Activated gamma-delta T cell (primary cell): ENCODE data around the gene ULBP3.
"Not testable (repeated sequence)": the region's sequence is repeated elsewhere in the genome, so short reads cannot be mapped to it uniquely, and the experiment has no call there.

Experiments
- DNase-seq: peaks from one replicate; lab custom pipeline; 2025; lab: John Stamatoyannopoulos, UW

The ULBP3 gene

DNA sequence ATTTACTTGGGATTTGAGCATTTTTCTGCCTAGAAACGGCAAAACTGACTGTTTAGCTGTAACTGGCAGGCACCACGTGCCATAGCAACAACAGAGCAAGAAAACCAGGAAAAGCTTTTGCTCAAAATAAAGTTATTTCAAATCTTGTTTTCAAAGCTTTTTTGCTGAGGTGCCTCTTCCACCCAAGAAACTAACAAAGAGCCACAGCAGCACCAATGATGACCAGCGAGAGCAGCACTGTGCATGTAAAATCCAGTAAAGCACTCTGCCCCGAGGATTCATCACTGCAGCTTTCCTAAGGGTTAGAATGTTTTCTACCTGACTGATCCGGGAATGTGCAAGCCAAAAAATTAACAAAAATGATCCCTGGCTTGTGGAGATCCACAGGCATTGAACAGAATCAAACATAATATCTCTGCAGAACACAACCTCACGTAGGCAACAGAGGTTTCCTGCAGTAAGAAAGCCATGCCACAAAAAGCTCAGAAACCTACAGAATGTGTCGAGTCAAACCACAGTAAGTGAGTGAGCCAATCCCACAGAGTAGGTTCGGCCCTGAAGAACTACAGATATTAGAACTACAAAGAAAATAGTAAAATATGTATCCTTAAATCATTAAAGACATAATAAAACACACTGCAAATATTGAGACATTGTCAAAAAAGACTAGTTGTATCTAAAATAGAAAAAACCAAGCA is 7.4 kb upstream of the ULBP3 start:
- no peak for DNase-seq

DNA sequence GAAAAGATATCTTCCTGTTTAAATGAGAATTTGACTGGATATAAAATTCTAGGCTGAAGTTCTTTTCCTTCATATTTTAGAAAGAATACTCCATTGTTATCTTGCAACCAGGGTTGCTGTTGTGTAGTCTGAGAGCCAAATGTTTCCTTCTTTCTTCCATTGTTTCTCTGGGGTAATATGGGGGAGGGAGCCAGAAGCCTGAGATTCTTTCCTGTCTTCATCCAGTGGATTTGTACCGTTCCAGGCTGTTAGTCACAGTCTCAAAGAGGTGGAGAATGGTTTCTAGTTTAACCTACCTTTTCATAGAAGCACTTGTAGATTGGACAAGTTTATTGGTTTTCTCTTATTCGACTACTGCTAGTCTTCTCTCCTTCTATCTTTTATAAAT is 6.1 kb upstream of the ULBP3 start:
- DNase-seq = no peak

DNA sequence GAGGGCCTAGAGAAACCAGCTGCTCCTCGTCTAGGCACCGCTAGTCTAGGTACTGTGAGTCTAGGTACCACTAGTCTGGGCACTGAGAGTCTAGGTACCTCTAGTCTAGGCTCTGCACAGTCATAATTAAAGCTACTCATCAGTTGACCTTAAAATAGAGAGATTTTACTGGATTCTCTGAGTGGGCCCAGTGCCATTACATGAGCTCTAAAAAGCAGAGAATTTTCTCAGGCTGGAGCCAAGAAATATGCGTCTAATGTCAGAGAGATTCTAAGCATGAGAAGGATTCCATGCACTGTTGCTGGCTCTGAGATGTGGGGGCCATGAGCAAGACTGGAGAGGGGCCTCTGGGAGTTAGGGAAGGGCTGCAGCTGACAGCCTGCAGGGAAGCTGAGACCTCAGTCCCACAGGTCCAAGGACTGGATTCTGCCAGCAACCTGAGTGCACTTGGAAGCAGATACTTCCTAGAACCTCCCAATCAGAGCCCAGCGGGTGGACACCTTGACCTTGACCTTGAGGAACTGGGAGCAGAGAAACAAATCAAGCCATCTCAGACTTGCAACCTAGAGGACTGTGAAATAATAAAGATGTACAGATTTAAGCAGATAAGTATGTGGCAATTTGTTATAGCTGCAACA is 5.6 kb upstream of the ULBP3 start:
- DNase-seq = not testable (repeated sequence)

DNA sequence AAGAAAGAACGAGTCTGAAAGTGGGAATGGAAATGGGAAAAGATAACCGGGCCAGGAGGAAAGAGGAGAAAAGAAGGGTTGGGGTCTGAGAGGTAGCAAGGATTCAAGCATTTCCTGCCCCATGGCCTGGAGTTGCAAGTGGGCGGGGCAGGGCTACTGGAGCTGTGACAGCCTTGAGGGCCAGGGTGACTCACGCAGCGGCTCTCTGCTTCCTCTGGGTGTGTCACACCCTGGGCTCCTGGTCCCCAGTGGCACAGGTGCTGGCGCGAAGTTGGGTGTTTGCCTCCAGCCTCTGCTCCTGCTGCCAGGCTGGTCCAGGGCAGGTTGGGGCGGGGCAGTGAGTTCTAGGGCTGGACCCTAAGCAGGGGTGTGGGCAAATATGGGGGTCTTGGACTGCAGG is 3.3 kb upstream of the ULBP3 start:
- DNase-seq = peak; percentile 20

DNA sequence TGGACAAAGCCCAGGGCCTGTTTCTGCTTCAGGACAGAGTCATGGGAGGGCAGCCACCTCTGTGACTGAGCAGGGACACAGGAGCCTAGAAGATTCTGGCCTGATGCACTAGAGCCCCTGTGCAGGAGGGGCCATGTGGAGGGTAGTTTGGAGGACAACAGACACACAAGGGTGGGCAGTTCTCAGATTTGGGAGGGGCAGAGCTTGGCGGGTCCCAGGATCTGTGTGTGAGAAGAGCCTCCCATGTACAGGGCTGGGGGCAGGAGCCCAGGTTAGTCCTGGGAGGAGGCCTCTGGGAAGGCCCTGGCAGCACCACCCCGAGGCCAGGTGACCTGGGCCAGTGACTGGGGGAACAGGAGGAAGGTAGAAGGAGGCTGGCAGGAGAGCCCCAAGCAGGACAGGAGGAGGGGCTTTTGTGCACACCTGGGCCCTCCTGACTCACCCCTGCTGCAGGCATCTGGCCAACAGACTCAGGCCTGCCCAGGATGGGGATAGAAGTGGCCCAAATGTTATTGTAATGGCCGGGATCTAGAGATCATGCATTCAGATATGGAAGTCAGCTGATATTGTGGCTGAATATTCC is 1.4 kb upstream of the ULBP3 start:
- DNase-seq = no peak

DNA sequence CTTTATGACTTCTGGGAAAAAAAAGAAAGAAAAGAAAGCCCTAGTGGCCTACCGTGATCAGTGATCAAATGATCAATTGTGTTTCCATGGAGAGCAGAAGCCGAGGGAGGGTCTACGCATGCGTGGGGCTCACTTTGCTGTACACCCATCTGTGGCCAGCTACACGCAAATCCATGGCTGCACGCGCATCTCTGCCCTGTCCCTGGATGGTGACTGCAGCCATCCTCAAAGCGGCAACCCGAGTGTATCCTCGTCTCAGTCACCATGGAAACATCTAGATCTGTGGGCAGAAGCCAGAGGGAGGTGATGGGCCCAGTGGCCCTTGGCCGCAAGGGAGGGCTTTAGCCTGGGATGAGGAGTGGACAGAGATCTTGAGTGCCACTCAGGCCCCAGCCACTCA is 785 bp upstream of the ULBP3 start:
- DNase-seq = no peak

DNA sequence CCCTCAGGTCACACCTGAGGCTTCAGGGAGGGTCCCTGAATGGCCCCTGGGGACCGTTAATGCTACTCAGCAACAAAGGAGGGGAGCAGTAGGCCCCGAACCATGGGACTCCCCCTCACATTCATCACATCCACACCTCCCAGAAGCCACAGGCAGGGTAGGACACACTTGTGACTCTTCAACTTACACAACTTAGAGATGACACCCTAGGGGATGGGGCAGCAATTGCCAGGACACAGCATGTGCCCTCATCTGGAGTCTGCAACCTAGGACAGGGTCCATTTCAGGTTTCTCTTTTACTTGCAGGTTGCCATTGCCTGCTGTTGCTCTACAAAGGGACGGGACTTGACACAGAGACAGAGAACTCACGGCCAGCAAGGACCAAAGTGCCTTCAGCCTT is 770 bp downstream of the ULBP3 start:
- DNase-seq = no peak

DNA sequence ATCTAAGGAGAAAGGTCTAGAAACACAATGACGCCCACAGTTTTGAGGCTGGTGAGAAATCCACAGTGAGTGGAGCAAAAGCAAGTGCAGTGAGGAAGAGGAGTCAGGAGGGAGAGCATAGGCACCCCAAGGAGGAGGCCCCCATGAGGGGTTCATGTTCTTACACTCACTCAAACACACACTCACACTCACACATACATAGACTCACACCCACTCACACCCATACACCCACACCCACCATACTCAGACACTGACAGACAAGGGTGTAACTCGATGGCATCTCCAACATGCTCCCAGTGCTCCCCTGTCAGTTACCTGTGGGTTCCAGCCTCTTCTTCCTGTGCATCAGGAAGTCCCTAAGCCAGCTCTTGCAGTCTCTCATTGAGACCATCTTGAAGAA is 3.8 kb downstream of the ULBP3 start:
- DNase-seq = no peak

DNA sequence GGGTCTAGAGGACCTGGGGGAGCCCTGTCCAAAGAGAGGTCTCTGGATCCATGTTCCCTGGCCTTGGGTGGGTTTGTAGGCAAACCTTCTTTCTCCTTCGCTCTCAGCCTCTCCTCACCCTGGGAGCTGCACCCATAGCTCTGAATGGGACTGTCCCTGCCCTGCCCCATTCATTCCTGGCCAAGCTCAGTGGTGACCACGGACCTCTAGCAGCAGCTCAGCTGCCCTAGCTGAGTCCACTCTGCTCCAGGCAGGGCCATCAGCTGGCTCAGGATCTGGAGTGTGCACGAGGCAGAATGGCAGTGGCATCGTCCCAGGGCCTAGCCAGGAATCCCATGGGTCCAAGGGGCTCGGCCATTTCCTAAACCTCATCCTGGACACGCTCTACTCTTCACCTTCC is 5.3 kb downstream of the ULBP3 start:
- DNase-seq = no peak

DNA sequence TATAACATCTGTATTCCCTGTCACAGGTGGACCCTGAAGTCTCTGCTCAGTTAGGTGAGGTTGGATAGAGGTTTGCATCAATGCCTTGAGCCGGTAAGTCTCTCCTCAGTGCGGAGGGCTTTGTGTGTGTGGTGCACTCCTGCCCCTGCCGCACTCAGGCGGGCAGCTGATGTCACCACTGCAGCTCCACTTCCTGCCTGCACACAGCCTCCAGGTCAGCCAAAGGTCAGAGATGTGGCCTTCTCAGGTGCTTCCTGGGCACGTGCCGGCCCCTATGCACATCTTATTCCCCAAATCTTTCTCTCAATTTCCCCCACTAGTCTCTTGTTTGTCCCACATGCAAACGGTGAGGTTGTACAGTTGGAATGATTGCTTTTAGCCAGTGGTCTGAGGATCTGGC is 8.9 kb downstream of the ULBP3 start:
- DNase-seq = not testable (repeated sequence)

DNA sequence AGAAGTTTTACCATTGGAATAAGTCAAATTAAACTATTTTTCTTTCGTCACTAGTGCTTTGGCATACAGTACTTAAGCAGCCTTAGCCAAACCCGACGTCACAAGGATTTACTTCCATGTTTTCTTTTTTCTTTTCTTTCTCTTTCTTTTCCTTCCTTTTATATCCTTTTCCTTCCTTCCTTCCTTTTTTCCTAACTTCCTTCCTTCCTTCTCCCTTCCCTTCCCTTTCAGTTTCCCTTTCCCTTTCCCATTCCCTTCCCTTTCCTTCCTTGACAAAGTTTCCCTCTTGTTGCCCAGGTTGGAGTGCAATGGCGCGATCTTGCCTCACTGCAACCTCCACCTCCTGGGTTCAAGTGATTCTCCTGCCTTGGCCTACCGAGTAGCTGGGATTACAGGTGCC is 9.9 kb downstream of the ULBP3 start:
- DNase-seq = no peak

DNA sequence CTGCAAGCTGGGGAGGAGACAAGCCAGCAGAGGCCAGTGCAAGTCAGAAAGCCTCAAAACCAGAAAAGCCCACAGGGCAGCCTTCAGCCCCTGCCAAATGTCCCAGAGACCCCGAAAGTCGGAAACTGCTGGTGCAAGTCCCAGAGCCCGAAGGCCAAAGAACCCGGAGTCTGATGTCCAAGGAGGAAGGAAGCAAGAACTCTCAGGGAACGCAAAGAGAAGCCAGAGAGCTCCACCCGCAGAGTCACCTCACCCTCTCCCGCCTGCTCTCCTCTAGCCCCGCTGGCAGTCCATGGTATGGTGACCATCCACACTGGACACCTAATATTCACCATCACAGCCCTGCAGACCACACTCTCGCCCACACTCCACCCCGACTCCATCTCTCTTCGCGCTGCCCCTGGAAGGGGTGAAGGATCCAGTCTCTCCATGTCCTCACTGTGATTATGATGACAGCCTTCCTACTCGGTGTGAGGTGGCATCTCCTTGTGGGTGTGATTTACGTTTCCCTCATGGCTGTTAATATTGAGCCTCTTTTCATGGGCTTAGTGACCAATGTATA is 10.6 kb downstream of the ULBP3 start:
- no peak for DNase-seq

DNA sequence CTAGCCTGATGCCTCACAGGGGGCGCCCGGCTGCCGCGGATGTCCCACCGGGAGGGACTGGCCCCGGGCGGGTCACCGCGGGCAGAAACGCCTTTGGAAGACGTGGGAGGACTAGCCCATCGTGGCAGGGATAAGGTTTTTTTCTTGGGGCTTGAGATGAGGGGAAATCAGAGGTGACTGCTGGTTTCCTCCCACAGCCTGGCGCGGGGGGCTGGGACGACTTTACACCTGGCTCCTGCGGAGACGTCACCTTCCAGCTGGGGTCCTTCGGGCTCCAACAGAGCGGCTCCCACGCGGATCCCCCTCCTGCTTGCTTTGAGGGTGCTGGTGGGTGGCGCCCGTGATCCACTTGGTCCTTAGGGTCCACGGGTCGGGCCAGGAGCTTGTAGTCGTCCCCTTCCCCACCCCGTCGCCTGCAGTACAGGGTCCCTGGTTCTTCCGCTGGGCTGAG is 11.4 kb downstream of the ULBP3 start:
- no peak for DNase-seq

DNA sequence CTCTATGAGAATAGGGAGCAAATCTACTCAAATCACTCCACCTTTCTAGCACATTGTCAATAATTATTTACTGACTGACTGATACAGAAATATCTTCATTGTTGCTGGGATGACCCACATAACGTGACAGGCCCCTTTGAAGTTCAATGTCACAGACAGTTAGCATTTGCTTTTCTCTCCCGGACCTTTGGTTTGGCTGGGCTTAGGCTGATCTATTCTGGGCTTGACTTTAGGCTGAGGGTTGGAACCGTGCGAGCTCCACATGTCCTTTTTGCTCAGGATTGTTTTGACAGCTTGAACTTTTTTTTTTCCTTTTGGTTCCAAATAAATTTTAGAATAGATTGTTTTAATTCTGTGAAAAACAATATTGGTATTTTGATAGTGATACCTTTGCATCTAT is 12.0 kb downstream of the ULBP3 start:
- no peak for DNase-seq

DNA sequence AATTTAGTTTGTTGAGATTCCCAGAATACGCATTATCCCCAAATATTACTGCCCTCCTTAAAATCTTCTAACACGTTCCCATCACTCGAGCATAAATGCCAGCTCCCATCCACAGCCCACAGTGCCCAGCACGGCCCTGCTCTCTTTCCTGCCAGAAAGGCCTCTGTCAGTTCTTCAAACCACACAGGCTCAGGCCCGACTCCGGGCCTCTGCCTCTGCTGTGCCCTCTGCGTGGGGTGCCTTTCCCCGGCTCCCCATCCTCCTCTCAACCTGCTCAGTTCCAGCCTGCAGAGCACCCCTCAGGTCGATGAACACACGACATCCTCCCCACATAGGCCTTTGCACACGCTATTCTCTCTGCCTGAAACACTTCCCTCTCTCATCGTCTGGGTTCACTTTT is 12.8 kb downstream of the ULBP3 start:
- no peak for DNase-seq

DNA sequence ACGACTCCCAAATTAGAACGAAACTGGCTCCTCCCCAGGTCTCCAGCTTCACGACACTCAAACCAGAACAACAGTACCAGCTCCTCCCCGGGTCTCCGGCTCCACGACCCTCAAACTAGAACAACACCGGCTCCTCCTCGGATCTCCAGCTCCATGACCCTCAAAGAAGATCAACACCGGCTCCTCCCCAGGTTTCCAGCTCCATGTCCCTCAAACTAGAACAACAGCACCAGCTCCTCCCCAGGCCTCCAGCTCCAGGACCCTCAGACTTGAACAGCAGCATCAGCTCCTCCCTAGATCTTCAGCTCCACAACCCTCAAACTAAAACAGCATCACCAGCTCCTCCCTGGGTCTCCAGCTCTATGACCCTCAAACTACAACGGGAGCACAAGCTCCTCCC is 13.8 kb downstream of the ULBP3 start:
- DNase-seq = no peak

DNA sequence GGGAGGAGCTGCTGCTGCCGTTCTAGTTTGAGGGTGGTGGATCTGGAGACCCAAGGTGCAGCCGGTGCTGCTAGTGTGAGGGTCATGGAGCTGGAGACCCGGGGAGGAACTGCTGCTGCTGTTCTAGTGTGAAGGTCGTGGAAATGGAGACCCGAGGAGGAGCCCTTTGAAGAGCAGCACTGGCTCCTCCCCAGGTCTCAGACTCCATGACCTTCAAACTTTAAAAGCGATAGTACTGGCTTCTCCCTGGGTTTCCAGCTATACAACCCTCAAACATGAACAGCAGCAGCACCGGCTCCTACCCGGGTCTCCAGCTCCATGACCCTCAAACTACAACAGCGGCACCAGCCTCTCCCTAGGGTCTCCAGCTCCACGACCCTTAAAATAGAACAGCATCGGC is 15.5 kb downstream of the ULBP3 start:
- DNase-seq = no peak

DNA sequence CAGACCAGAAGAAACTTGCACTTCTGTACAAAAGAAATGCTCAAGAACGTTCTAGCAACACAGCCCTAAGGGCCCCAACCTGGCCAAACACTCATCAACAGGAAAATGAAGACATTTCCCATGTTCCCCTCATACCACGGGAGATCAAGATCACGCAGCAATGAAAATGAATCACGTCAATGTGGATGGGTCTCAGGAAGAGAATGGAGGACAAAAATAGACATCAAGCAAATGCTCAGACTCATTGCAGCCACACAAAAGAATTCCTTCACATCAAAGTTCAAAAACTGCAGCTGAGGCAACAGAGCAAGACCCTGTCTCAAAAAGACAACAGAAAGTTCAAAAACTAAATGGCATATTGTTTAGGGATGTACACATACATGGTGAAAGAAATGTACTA is 18.1 kb downstream of the ULBP3 start:
- no peak for DNase-seq

DNA sequence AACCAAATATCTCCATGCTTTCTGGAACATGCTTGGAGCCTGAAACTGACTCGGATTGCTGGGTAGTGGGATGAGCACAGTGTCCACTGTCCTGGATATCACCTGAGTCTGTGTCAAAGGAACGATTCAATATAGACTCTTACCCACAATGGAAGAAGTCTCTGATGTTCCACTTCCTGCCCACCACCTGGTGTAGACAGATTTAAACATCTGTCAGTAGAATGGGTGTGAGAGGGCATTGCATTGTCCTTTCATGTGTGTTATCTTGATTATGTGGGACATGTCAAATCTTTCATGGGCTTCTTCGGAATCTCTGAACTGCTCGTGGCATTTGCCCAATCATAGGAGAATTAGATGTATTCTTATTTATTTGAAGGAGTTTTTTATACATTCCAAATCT is 20.8 kb downstream of the ULBP3 start:
- no peak for DNase-seq

DNA sequence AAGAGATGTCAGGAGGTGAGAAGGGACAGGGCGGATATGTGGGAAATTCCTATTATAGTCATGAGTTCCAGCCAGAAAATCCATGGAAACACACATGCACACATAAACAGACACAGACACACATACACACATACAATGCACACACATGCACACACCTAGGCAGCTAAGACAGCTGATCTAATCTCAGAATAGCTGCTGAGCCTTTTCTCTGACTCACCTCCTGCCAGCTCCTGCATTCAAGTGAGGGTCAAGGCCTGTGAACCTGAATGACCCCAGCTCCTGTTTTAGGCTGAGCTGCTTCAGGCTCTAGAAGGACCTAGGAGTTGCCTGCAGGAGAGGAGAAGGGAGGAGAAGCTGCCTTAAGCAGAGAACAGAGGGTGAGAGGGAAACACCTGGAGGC is 22.0 kb downstream of the ULBP3 start:
- DNase-seq = no peak

DNA sequence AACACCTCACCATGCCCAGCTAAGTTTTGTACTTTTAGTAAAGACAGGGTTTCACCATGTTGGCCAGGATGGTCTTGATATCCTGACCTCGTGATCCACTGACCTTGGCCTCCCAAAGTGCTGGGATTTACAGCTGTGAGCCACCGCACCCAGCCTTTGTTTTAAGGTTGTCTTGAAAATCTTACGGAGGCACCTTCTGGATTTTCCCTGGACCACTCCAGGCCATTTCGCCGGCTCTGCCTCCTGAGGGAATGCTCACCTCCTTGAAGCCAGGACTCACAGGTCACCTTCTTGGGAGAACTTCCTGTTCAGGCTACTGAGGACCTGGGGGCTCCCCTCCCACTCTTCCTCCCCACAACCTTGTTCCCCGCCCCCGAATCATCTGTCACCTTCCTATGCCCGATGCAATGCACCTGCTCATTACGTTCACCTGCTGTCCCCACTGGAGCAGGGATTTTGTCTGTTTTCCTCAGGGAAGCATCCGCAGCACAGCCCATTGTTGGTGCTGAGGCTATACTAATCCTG is 24.2 kb downstream of the ULBP3 start:
- no peak for DNase-seq

DNA sequence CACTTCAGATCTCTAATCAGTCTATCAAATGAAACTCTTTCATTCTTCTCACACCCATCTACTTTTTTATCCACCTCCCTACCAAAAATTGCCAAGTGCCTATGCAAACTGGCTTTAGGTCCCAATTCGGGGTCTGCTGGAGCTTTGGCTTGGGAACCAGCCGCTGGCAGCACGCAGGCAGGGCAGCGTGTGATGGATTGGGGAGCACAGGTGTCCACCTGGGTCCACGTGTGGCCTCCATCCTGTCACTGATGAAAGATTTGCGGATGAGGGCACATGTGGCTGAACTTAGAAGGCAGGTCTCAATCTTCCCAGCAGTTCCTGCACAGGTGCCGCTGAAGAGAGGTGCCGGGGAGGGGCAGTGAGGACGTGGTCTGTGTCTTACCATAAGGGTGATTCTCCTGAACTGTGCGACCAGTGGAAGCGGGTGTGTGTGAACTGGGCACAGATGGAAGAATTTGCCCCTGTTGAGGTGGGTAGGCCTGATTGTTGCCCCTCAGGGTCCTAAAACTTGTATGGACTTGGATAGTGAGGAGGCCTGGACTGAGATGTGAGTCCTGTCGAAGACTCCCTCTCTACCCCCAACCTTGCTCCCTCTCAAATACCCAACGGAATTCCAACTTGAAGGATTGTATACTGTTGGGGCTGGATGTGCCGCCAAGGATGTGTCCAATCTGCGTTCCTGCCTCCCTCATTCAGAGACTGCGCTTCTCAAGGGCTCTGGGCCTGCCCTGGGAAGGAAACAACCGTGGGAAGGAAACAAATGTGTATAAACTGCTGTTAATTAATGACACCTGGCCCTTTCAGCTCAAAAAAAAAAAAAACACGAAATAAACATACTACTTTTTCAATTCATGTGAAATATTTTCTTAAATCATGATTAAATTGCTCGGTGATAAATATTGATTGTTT is 25.2 kb downstream of the ULBP3 start:
- DNase-seq = no peak
